Activated T-helper 9 cell treated with anti-CD3 and anti-CD28 coated beads, Interleukin-2, amount 50 U/mL, for 16 hours (primary cell): ENCODE results near the gene TLE6.
"Not testable (repeated sequence)": the region's sequence is repeated elsewhere in the genome, so short reads cannot be mapped to it uniquely, and the experiment has no call there.

Experiments
- DNase-seq: peaks from one replicate; pipeline ENCODE4 v3.0.0-alpha.2; 2020; ENCODE audit warnings: low read depth

The TLE6 gene

DNA sequence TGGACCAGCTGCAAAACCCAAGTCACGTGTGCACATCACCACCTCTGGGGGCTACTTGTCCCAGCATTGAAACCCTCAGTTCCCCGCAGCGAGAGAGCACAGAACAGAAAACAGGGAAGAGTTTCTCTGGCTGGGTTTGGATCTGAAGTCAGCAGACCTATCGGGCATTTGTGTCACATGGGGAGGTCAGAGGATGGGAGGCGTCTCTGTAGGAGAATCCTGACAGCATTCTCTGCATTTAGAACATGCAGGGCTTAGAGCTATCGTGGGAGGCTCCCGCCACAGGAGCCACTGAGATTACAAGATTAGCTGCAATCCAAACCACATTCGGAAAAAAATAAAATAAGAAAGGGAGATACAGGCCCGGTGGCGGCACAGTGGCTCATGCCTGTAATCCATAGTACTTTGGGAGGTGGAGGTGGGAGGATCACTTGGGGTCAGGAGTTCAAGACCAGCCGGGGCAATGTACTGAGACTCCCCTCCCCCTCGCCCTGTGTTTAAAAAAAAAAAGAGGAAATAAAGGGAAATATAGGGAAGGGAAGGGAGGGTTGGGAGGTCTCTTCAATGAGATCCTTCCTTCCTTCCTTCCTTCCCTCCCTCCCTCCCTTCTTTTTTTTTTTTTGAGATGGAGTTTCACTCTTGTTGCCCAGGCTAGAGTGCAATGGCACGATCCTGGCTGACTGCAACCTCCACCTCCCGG is 2.9 kb upstream of the TLE6 start:
- no peak for DNase-seq

DNA sequence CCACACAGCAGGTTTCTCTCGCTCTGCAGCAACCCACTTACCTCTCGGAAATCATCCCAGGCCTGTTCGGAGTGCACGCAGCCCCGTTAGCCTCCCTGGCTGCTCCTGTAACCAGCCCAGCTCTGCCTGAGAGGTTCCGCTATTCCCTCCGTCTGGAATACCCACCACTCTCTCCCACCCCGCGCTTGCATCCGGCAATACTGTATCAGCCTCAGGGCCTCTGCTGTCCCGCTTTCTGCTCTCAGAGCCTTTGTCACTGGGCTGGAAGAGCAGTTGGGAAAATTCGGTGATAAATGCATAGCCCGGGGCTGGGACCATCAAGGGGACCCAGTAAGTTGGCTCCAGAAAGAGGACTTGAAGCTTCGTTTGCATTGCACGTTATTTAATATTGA is 759 bp upstream of the TLE6 start:
- no peak for DNase-seq

DNA sequence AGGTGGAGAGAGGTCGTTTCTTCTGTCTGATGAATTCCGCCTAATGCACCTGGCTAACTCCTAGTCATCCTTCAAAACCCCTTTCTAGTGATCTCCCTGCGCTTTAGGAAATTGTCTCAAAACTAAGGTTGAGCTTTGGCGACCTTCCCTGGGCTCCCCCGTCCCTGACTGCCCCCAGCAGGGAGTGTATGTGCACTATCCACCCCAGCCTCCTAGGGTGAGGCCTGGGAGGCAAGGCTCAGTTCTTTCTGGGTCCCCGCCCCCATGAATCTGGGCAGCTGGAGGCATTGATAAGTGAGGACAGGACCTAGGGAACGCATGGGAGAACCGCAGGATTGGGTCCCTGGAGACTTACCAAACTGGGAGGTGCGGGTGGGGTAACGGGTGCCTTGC is 378 bp downstream of the TLE6 start:
- DNase-seq, result no peak

DNA sequence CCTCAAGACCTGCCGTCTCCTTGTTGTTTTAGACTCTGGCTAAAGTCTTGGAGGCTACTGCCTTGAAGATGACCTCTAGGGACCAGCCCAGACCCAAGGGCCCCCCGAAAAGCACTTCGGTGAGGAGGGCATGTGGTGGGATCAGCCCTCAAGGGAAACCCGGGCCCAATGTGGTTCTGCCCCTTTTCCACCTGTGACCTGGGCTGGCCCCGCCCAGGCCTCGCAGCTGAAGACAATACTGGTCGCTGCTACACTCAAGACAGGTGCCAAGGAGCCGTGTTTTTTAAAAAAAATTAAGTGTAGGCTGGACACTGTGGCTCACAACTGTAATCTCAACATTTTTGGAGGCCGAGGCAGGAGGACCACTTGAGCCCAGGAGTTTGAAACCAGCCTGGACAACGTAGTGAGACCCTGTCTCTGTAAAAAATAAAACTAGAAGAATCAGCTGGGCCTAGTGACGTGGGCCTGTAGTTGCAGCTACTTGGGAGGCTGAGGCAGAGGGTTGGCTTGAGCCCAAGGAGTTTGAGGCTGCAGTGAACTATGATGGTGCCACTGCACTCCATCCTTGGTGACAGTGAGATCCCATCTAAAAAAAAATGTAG is 903 bp downstream of the TLE6 start:
- no peak for DNase-seq

DNA sequence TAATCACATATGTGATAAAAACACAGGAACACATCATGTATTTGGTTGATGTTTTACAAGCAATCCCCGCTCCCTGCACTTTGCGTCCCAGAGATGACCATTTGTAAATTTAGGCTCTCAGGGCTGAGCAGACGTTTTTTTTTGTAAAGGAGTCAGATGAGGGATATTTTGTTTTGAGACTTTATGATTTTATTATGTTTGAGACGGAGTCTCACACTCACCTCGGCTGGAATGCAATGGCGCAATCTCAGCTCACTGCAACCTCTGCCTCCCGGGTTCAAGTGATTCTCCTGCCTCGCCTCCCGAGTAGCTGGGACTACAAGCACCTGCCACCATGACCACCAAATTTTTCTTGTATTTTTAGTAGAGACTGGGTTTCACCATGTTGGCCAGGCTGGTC is 1.4 kb downstream of the TLE6 start:
- DNase-seq, result no peak

DNA sequence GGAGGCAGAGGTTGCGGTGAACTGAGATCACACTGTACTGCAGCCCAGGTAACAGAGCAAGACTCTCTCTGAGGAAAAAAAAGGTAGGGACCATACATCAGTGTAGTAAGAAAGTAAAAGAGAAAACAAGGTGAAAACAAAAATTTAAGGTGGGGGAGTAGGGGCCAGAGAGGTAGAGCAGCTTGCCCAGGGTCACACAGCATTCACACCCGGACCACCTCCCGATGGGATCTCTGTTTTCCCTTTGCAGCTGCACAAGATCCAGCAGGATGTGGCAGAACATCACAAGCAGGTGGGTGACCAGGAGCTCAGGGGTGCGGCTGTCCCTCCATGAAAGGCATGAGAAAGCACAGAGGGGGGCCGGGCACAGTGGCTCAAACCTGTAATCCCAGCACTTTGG is 4.5 kb downstream of the TLE6 start:
- DNase-seq, result no peak

DNA sequence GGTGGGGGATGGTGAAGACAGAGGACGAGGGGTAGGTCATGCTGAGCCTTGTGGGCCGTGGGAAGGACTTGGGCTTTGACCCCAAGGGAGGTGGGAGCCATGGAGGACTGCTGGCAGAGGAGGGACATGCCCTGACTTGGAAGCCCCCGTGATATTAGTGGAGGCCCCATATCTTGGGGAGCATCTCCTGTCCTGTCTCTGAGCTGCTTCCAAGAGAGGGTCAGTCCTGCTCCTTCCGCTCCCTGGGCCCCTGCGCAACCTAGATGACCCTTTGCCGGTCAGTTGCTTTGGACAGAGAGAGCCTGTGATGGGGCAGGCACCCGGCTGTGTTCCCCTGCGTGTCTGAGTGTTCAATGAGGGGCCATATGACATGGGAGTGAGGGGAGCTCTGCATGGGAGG is 5.2 kb downstream of the TLE6 start:
- DNase-seq, result no peak

DNA sequence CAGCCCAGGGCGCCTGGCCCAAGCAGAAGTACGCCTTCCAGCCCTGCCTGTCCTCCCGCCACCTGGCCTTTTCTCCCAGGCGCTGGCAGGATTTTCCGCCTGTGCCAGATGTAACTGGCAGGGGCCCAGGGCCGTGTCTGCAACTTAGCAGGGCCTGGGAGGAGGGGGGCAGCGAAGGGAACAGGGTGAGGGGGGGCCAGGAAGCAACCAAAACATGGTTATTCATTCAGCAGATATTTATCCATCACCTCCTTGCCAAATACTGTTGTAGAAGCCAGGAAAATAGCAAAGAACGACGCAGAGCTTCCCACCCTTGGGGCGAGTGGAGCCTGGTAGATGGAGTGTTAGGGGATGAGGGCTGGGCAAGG is 5.6 kb downstream of the TLE6 start:
- no peak for DNase-seq

DNA sequence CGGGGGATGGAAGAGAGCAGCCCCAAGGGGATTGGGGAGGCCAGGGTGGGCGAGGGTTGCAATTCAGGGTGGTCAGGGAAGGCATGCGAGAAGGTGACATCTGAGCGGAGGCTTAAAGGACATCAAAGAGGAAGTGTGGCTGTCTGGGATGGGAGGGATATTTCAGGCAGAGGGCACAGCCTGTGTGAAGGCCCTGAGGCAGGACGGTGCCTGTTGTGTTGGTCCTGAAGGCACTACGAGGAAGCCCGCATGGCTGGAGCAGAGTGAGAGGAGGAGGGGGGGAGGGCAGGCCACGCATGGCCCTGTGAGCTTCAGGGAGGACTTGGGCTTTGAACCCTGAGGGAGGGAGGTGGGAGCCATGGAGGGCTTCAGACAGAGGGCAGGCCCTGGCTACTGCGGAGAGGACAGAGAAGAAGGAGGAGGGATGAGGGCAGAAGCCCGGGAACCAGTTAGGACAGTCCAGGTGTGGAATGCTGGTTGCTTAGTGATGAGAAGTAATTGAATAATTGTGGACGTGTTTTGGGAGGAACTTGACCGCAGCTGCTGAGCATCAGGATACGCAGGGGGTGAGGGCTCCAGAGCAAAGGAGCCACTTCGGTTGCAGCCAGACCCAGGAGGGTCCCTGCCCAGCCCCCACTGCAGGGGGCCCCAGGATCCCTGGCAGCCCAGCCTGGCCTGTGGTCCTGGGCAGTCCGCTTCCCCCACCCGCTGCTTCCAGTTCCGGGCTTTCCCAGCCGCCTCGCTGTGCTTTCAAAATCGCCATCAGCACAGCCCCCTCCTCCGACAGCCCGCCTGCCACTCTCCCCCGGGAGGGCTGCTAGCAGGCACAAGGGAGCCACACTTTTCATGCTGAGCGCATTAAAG is 6.2 kb downstream of the TLE6 start:
- no peak for DNase-seq

DNA sequence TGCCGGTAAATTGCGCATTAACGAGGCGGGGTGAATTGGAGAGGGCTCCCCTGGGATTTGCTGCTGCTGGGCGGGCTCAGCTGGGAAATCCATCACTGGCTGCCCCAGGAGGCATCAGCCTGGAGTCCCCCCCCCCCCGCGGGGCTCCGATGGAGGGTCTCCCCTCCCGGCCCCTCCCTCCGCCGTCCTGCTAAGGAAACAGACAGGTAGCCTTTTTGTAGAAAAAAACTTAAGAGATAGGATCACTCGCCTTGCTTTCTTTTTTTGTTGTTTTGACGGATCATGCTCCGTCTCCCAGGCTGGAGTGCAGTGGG is 6.8 kb downstream of the TLE6 start:
- DNase-seq, result no peak

DNA sequence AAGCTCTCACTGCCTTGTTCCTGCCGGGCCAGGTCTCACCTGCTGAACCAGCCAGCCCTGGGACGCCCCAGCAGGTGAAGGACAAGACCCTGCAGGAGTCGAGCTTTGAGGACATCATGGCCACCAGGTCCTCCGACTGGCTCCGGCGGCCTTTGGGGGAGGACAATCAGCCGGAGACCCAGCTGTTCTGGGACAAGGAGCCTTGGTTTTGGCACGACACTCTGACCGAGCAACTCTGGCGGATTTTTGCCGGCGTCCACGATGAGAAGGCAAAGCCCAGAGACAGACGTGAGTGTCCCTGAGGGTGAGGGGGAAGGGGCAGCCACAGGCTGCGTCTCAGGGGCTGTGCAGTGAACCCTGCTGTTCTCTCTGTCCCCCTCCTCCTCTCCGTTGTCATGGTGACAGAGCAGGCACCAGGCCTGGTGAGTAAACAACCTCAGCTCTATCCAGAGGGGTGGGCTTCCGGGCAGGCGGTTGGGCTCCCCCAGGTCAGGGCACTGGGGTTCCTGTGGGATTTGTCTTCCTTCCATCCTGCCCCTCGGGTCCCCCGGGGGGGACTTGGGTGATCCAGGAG is 9.7 kb downstream of the TLE6 start:
- no peak for DNase-seq

DNA sequence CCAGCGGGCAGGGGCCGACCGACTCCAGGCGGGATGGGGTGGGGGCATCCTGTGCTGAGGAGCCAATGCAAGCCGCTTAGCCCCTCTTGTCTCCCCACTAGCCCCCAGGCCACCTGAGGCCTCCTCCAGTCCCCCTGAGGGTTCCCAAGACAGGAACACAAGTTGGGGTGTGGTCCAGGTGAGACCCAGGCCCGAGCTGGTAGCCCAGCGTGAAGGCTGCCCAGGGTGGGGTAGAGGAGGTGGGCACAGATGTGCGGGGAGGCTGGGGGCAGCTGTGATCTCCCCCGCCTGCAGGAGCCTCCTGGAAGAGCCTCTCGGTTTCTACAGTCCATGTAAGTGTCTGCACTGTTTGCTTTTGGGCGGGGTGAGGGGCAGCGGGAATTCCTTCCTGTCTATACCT is 10.4 kb downstream of the TLE6 start:
- DNase-seq, result no peak

DNA sequence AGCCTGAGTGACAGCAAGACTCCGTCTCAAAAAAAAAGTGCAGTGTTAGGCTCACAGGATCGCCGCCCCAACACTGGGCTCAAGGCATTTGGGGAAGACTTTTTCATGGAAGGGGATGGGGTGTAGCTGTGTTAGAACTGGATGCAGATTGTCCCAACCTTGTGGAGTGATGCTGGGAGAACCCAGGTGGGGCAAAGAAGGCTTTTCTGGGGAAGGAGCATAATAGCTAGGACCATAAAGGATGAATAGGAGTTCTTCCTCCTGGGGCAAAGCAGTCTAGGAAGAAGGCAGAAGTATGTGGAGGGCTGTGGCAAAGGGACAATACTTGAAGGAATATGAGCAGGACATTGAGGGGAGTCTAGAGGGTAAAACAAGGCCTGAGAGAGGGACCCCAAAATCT is 11.2 kb downstream of the TLE6 start:
- no peak for DNase-seq

DNA sequence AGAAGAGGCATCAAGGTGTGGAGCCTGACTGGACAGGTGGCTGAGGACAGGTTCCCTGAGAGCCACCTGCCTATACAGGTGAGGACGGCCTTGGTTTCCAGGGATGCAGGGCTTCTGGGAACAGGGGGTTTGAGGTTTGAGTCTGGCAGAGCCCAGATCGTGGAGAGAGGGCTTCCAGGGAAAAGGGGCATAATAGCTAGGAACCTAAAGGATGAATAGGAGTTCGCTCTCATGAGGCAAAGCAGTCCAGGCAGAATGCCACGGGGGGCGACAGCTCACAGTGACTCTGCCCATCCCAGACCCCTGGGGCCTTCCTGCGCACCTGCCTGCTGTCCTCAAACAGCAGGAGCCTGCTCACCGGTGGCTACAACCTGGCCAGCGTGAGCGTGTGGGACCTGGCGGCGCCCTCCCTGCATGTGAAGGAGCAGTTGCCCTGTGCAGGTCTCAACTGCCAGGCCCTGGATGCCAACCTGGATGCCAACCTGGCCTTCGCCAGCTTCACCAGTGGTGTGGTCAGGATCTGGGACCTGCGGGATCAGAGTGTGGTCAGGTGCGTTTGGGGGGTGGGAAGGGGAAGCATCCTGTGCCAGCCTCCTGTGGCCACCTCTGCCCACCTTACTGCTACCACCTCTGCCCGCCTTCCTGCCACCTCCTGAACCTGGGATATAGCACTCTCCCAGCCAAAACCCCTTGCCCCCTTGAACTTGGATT is 12.0 kb downstream of the TLE6 start:
- DNase-seq, result no peak

DNA sequence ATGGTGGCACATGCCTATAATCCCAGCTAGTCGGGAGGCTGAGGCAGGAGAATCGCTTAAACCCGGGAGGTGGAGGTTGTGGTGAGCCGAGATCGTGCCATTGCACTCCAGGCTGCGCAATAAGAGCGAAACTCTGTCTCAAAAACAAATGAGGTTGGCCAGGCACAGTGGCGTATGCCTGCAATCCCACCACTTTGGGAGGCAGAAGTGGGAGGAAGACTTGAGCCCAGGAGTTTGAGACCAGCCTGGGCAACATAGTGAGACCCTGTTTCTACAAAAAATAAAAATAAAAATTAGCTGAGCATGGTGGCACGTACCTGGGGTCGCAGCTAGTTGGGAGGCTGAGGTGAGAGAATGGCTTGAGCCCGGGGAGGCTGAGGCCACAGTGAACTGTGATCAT is 15.0 kb downstream of the TLE6 start:
- not testable (repeated sequence) for DNase-seq

DNA sequence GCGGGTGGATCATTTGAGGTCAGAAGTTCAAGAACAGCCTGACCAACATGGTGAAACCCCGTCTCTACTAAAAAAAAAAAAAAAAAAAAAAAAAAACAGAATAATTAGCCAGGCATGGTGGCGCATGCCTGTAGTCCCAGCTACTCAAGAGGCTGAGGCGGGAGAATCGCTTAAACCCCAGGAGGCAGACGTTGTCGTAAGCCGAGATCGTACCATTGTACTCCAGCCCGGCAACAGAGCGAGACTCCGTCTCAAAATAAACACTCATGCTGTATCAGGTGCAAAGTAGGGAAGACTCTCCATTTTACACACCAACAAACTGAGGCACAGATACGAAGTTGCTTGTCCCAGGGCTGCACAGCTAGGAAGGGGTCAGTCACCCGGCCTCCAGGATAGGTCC is 15.6 kb downstream of the TLE6 start:
- DNase-seq, result no peak

DNA sequence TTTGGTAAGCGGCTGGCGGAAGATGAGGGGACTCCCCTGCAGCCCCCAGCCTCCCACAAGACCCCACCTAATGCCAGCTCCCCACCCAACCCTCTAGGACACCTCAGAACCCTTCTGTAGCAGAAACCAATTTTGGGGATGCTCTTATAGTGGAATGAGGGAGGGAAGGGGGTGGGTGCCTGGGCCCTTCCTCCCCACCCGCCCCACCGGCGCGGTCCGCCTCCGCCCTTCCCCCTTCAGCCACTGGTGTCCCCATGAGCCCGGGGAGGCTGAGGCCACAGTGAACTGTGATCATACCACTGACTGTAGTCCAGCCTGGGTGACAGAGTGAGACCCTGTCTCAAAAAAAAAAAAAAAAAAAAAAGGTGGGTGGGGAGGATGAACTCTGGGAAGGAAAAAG is 16.2 kb downstream of the TLE6 start:
- DNase-seq, result no peak

DNA sequence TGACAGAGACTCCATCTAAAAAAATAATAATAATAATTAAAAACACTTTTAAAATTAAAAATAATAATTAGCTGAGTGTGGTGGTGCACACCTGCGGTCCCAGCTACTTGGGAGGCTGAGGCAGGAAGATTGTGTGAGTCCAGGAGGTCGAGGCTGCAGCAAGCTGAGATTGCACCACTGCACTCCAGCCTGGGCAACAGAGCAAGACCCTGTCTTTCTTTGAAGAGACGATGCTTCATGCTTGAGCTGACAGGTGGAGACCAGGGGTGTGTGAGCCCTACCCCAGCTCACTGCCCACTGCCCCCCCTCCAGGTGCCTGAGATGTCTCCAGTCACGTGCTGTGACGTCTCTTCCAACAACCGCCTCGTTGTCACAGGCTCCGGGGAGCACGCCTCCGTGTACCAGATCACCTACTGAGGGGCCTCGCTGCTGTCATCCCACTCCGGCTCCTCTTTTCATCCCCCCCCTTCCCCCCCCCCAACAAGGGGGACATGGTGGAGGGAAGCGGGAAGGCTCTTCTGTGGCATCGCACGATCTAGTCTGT is 17.3 kb downstream of the TLE6 start:
- no peak for DNase-seq

DNA sequence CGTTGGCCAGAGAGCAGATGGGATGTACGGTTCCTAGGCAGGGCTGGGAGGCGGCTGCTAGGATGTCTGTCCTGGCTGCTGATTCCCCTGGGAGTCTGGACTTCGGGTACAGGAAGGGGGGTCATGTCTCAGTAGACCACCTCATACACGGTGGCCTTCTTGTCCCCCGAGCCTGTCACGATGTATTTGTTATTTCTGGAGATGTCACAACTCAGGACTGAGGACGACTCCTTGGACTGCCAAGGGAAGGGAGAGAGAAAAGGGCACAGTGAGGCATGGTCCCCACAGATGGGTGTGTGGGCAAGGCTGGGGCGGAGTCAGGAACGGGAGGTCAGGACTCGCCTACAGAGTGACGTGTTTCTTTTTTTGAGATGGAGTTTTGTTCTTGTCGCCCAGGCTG is 20.4 kb downstream of the TLE6 start:
- no peak for DNase-seq

DNA sequence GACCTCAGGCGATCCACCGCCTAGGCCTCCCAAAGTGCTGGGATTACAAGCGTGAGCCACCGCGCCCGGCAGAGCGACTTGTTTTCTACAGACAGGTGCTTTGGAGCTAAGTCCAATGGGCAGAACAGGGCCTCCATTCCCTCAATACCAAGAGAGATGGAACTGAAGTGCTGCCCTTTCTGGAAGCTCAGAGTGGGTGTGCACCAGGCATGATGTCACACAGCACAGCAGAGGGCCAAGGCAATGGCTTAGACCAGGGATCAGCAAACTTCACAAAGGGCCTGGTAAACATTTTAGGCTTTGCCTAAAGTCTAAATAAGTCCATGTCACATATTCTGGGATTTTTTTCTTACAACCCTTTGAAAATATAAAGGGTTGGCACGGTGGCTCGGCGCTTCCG is 21.3 kb downstream of the TLE6 start:
- no peak for DNase-seq

DNA sequence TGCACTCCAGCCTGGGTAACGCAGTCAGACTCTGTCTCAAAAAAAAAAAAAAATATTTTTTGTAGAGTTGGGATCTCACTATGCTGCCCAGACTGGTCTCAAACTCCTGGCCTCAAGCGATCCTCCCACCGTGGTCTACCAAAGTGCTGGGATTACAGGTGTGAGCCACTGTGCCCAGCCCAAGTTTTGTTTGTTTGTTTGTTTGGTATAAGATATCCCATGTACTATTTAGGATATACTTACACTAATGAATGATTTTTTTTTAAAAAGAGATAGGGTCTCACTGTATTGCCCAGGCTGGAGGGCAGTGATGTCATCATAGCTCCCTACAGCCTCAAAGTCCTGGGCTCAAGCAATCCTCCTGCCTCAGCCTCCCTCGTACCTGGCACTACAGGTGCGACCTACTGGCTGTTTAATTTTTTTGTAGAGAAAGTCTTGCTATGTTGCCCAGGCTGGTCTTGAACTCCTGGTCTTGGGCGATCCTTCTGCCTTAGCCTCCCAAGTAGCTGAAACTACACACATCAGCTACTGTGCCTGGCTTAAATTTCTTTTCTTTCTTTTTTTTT is 24.0 kb downstream of the TLE6 start:
- DNase-seq, result no peak

DNA sequence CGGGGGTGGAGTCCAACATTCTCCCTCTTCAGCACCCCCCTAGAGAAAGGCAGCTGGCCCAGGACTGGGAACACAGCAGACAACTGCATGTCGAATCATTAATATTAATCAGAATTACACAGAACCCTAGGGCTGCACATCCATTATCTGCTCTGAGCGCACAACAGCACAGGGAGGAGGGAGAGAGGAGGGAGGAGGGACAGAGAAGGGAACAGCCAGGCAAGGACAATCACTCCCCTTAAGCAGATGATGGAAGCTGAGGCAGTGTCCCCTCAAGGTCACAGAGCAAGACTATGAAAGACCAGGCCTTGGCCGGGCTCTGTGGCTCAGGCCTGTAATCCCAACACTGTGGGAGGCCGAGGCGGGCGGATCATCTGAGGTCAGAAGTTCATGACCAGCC is 25.7 kb downstream of the TLE6 start:
- no peak for DNase-seq
